ENCODE data around the gene FFAR1.

Gene FFAR1

DNA sequence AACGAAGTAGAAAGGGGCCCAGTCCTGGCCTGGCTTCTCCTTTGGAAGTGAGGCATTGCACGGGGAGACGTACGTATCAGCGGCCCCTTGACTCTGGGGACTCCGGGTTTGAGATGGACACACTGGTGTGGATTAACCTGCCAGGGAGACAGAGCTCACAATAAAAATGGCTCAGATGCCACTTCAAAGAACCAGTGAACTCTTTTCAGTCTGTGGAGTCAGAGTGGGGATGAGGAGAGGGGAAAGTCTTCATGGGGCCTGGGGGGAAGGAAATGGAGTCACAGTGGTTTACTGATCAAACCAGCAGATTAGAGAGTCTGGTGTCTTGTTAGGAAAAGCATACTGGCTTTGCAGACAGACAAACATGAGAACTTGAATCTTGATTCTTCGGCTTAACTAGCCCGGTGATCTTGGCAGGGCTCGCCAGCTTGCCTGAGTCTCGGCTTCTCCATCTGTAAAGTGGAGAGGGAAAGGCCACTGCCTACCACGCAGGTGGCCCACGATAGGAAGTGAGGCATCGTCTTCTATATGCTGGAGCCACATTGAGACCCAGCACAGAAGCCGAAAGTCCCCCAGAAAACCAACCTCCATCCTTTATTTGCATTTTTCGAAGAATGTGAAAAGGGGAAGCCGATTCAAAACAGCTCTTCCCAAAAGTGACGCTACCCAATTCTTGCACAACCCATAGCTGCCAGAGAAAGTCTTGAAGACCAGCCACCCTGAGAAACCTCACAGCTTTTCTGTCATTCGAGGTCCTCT is at the start of gene FFAR1:
TSS of gene FFAR1 (plus strand) at position 732 of the 759 bp plus-strand sequence. CDS start 3,650 bp downstream, outside the sequence.
- no peak for DNase-seq (ENCODE audit: low read depth in 2 of 2)

- DNase-seq (ENCODE audit: low read depth in 2 of 2) = no peak
Measured at GRCh38 chr19:35297922-35298321, 49.8 kb upstream of the FFAR1 start.

GRCh38 chr19:35298561-35298972 is 49.1 kb upstream of the FFAR1 start:
- DNase-seq (ENCODE audit: low read depth in 2 of 2) = no peak

GRCh38 chr19:35299523-35300338 is 48.0 kb upstream of the FFAR1 start:
- DNase-seq (ENCODE audit: low read depth in 2 of 2) = no peak

GRCh38 chr19:35300339-35300649 is 47.4 kb upstream of the FFAR1 start:
- DNase-seq (ENCODE audit: low read depth in 2 of 2) = no peak

- DNase-seq (ENCODE audit: low read depth in 2 of 2) = no peak
Measured at GRCh38 chr19:35301961-35302360, 45.7 kb upstream of the FFAR1 start.

GRCh38 chr19:35302446-35302845 is 45.3 kb upstream of the FFAR1 start:
- no peak for DNase-seq (ENCODE audit: low read depth in 2 of 2)

- no peak for DNase-seq (ENCODE audit: low read depth in 2 of 2)
Measured at GRCh38 chr19:35303357-35303915, 44.3 kb upstream of the FFAR1 start.

GRCh38 chr19:35304036-35304435 is 43.7 kb upstream of the FFAR1 start:
- no peak for DNase-seq (ENCODE audit: low read depth in 2 of 2)

DNA sequence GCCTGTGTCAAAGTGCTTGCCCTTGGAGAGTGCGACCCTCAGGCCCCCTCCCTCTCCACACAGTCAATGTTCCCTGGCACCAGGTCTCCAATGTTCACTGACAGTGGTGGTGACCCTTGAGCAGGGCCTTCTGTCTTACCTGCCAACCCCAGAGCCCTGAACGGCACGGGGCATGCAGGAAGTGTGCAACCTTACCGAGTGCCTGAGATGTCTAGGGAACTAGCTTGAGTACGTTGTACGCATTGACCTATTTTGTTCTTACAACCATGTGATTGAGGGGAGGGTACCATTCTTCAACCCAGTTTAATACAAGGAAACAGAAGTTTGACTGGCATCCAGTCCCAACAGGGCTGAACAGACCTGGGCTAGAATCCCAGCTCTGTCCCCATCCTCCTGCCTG is 42.5 kb upstream of the FFAR1 start:
- no peak for DNase-seq (ENCODE audit: low read depth in 2 of 2)

- no peak for DNase-seq (ENCODE audit: low read depth in 2 of 2)
Measured at GRCh38 chr19:35306473-35307246, 41.0 kb upstream of the FFAR1 start.

- DNase-seq (ENCODE audit: low read depth in 2 of 2) = no peak
Measured at GRCh38 chr19:35307931-35308330, 39.8 kb upstream of the FFAR1 start.

GRCh38 chr19:35308910-35309309 is 38.8 kb upstream of the FFAR1 start:
- no peak for DNase-seq (ENCODE audit: low read depth in 2 of 2)

DNA sequence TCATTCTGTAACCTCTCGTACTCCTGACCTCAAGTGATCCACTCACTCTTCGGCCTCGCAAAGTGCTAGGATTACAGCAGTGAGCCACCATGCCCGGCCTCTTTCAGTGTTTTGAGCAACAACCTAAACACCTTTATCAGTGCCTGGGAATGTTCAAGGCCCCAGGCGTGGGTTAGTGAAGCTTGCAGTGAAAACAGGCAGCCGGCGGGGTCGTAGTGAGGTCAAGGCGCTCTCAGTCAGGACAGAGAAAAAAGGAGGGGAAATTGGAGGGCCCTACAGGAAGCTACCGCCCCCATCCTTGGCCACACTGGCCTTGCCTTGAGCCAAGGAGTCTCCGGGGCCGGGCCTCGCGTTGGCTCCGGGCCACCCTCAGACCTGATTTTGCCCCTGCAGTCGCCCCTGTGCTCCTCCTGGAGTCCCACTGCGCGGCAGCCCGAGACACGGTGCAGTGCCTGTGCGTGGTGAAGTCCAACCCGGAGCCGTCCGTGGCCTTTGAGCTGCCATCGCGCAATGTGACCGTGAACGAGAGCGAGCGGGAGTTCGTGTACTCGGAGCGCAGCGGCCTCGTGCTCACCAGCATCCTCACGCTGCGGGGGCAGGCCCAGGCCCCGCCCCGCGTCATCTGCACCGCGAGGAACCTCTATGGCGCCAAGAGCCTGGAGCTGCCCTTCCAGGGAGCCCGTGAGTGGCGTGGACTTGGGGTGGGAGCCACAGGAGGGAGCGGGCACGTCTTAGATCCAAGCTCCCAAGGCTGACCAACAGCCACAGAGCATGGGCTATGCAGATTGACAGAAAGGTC is 38.0 kb upstream of the FFAR1 start:
- no peak for DNase-seq (ENCODE audit: low read depth in 2 of 2)

DNA sequence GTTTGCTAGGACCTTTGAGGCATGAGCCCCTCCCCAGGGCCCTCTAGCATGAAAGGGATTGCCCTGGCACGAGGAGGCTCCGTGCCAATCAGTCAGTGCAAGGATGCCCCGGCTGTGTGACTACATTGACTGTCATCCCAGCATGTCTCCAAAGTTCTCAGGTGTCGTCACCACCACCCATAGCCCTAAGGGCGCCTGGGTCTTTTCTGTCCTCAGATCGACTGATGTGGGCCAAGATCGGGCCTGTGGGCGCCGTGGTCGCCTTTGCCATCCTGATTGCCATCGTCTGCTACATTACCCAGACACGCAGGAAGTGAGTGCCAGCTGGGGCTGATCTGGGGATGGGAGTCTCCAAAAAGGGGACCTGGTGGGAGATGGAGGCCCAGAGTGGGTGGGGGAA is 37.4 kb upstream of the FFAR1 start:
- DNase-seq (ENCODE audit: low read depth in 2 of 2) = no peak

GRCh38 chr19:35310811-35311465 is 36.8 kb upstream of the FFAR1 start:
- DNase-seq (ENCODE audit: low read depth in 2 of 2) = no peak

- DNase-seq (ENCODE audit: low read depth in 2 of 2) = no peak
Measured at GRCh38 chr19:35311901-35312665, 35.6 kb upstream of the FFAR1 start.

DNA sequence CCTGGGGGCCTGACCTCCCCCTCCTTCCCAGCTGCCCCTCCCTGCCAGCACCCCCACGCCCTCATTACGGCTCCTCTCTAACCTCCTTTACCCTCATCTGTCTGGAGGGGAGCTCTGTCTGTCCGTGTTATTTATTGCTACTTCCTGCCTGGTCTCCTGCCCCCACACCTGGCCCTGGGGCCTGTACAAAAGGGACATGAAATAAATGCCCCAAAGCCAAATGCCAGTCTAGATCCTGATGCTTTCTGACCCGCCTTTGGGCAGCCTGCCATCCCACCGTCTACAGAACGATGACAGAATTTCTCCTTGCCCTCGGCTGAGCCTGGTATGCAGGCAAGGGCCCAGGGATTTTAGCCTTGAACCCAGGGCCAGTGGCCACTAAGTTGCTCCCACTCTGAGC is 34.1 kb upstream of the FFAR1 start:
- DNase-seq (ENCODE audit: low read depth in 2 of 2) = no peak

- no peak for DNase-seq (ENCODE audit: low read depth in 2 of 2)
Measured at GRCh38 chr19:35314031-35314430, 33.7 kb upstream of the FFAR1 start.

DNA sequence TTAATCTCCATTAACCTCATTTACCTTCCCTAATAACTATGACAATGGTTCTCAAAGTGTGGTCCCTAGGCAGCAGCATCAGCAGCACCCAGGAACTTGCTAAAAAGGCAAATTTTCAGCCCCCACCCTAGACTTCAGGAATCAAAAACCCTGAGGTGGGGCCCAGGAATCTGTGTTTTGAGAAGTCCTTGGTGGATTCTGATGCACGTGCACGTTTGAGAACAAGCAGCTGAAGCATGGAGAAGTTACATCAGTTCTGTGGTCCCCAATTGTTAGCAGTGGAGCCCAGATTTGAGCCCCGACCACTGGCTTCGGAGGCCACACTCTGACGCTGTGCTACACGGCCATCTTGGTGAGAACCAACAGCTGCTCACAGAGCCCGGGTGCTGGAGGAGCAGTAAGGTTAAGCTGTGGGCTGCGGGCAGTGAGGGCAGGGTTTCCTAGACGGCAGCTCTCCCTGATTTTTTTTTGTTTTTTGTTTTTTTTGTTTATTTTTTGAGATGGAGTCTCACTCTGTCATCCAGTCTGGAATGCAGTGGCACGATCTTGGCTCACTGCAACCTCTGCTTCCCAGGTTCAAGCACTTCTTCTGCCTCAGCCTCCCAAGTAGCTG is 32.7 kb upstream of the FFAR1 start:
- no peak for DNase-seq (ENCODE audit: low read depth in 2 of 2)

Data from fibroblast of skin of left biceps (primary cell).